GM18870 (cell line): ENCODE data around the gene CCDC149.
"Not testable (repeated sequence)": the region's sequence is repeated elsewhere in the genome, so short reads cannot be mapped to it uniquely, and the experiment has no call there.

Experiments
- ATAC-seq: cut with Tn5 transposase; IDR thresholded peaks from one replicate; pipeline ENCODE4 v1.9.1; 2021; ENCODE audit warnings: moderate library complexity; ENCODE audit not compliant: unreplicated experiment

The CCDC149 gene

DNA sequence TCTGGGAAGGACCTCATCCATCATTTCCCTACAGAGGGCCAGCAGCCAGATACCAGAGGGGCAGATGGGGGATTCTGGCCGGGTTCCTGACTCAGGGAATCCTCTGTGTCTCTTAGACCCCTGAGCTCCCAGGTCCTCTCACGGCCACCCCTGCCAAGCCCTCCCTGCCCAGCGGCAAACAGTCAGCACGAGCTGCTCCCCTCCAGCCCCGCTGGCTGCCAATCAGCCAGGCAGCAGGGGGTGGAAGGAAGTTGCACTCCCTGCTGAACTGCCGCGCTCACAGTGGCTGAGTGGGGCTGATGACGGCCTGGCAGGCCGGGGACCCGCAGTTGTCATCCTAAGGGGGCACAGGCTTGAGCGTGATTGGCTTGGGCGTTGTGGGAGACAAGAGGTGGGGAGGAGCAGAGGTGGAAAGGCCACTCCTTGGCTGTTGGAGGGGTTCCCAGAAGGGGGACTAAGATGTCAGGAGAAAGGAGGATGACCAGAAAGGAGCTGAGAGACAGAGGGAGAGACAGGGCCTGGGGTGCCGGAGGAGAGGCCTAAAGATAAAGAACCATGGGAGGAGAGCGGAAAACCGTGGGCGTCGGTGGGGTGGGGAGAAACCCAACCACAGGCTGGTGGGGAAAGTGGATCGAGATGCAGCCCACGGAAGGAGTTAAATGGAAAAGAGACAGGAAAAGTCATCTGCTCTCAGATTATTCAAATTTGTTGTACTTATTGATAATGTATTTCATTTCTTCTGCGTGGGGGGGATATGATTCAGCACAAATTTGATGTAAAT lies 4.4 kb upstream of the CCDC149 start:
- ATAC-seq = no peak

DNA sequence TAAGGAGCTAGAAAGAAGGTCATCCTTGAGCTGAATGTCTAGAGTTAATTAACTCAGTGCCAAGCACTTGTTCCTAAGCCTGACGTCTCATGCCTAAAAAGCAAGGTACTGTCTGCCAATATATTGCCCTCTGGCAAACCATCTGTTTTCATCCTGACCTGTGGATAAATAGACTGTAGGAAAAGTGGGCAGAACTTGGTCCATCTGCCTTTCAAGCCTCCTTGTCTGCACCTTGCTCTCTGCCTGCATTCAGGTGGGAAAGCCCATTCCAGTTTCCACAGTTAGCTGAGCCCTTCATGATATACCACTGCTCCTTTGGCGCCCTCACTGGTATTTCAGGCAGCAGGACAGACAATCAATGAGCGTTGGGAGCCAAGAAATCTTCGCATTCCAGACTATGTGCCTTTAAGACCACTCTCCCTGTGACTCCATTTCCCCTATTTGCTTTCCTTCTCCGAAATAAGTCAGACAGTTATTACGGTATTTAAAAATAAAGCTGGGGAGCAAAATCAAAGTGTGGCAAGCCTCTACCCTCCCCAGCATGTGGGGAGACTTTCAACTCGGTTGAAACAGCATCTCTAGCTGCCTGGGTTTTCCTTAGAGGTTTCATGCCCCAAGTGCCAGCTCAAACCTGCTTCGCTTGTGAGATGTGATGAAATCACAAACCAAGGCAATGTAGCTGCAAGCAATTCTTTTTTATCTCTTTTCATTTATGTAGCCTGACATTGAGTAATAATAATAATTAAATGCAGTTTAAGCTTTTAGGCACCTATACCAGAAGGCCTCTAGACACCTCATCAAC lies 2.5 kb upstream of the CCDC149 start:
- no peak for ATAC-seq

GRCh38 chr4:24914460-24914859 lies 1.6 kb upstream of the CCDC149 start:
- ATAC-seq = no peak

DNA sequence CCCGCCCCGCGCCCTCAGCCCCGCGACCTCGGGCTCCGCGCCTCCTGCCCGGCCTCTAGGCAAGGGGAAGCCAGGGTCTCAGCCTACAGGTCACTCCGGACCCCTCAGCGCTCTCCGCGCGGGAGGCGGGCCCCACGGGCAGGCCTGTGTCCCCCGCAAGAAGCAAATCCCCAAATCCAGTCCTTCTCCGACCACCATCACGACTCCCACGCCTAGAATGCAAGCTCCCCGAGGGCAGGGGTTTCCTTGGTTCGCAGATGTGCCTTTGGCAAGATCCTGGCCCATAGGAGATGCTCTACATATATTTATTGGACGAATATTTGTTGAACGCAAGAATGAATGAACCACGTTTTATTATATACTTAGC lies 260 bp upstream of the CCDC149 start:
- no peak for ATAC-seq

GRCh38 chr4:24910499-24910898 lies 2.3 kb downstream of the CCDC149 start:
- ATAC-seq = no peak

DNA sequence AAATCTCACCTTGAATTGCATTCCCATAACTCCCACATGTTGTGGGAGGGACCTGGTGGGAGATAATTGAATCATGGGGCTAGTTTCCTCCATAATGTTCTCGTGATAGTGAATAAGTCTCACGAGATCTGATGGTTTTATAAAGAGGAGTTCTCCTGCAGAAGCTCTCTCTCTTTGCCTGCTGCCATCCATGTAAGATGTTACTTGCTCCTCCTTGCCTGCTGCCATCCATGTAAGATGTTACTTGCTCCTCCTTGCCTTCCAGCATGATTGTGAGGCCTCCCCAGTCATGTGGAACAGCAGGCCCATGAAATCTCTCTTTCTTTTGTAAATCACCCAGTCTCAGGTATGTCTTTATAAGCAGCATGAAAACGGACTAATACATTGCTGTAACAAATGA lies 3.2 kb downstream of the CCDC149 start:
- not testable (repeated sequence) for ATAC-seq

DNA sequence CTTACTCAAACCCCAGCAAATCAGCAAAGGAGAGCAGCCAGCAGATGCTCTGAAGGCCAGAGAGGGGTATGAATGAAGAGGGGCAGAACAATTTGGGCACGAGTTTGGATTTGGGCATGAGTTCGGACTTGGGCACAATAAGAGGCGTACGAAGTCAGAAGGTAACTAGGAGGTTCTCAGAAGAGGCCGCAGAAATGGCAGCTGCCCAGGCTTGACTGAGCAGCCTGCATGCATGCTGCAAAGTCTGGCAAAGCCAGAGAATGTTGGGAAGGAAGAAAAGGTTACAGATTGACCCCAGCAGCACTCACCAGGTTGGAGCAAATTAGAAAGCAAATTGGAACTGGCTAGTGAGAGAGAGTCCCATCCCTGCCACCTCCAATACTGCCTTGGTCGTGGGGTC lies 15.2 kb downstream of the CCDC149 start:
- no peak for ATAC-seq

DNA sequence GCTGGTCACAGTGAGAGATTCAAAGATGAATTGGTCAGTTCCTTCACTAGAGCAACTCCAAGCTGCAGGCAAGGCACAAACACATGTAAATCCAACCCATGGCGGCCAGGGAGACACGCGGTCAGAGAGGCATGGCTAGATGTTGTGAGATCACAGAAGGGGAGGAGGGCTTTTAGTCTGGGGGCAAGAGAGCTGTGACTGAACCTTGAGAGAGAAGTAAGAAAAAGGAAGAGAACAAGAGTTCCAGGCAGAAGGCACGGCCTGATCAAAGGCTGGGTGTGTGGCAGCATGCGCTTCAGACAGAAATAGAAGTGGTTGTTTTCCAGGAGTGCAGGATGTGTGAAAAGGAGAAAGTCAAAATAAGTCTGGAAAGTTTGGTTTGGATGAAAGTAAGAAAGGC lies 15.9 kb downstream of the CCDC149 start:
- ATAC-seq = no peak

- ATAC-seq = no peak
These were observed 16.8 kb downstream of the CCDC149 start for GRCh38 chr4:24896056-24896455.

GRCh38 chr4:24895461-24895860 lies 17.4 kb downstream of the CCDC149 start:
- ATAC-seq = no peak

GRCh38 chr4:24894846-24895245 lies 18.0 kb downstream of the CCDC149 start:
- no peak for ATAC-seq

DNA sequence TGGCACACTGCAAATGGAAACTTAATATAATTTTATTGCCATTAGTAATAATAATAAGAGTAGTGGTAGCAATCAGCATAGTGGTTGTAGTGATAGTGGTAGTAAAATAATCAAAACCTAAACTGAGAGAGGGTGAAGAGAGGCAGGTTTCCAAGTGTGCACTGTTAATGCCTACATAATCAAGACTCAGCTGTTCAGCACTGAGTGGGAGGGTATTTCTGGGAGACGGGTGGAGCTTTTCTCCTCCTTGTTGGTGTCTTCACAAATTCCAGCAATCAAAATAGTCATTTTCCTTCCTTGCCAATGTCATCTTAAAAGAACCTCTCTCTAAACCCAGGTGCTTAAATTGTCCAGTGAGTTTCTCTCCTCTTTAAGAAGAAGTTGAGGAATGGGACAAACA lies 18.6 kb downstream of the CCDC149 start:
- ATAC-seq = no peak

- ATAC-seq = no peak
These were observed 20.1 kb downstream of the CCDC149 start for GRCh38 chr4:24892778-24893177.

GRCh38 chr4:24892278-24892677 lies 20.6 kb downstream of the CCDC149 start:
- ATAC-seq = no peak

- no peak for ATAC-seq
These were observed 22.2 kb downstream of the CCDC149 start for GRCh38 chr4:24890561-24891126.

GRCh38 chr4:24889991-24890390 lies 22.9 kb downstream of the CCDC149 start:
- ATAC-seq = no peak

- ATAC-seq = no peak
These were observed 24.1 kb downstream of the CCDC149 start for GRCh38 chr4:24888475-24889344.

DNA sequence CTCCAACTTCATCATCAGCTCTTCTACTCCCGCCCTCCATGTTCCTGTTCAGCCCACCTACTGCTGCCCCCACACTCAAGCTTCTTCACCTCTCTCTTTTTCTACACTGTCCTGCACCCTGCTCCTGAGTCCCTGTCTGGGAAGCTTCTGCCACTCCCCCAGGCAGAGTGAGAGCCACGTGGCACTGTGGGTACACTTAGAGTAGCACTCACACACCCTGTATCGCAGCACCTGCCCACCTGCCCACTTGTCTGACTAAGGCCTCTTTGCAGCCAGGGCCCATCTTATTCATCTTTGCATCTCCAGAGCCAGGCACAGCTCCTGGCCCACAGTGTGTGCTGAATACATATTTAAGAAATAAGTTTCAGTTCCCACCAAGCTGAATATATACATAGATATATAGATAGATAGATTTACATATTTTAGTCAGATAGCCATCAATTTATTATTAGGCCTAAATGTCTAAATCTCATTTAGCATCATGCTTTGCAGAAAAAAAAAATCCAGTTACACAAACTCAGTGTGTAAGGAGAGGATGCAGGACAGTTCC lies 24.9 kb downstream of the CCDC149 start:
- ATAC-seq = no peak

- ATAC-seq = no peak
These were observed 26.2 kb downstream of the CCDC149 start for GRCh38 chr4:24886596-24886995.

DNA sequence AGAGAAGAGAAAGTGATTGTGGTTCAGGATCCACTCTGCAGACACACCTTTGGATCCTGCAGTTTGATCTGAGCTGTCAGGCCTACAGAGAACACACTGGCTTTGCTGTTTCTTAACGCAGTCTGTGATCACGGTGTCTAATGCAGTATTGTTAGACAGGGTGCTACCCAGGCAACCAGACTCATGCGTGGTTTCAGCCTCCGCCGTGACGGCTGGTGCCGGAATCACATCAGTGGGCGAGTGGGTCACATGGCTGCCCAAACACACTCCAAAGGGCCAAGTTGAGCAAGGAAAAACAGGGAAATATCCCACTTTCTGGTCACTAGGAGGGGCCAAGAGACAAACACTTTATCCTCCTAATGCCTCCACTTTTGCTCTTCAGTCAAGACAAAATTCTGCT lies 27.5 kb downstream of the CCDC149 start:
- ATAC-seq = no peak

DNA sequence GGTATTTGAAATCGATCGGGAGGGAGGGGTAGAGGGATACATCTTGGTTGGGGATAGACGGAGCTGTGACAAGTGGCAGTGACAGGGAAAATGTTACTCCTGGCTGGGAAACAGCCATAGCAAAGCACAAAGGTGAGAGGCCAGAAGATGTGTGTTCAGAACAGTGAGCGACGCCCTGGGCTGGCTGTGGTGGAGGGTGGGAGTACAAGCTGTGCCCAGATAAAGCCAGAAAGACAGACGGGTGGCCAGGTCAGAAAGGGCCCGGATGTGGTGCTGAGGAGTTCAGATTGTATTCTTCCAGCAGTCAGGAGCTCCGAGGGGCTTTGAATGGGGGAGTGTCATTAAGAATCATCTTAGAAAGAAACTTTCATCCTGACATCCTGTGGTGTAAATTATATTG lies 27.9 kb downstream of the CCDC149 start:
- ATAC-seq = no peak
